ENCODE data around the gene FZR1.

GRCh38 chr19:3507371-3508120 lies 1.4 kb downstream of the FZR1 start:
- TF ChIP-seq CTCF (IDR thresholded peaks at IDR 0.05; ENCODE audit: insufficient read depth, low read length, poor library complexity, severe bottlenecking) (no peak), EZH2phosphoT487 (conservative IDR thresholded peaks at IDR 0.05; ENCODE audit: low read length) (no peak)
